Ishikawa (cell line): ENCODE measurements around the gene WFDC1.

ENCODE experiments used
- CEBPB ChIP-seq: IDR thresholded peaks from 2 replicates; pipeline ENCODE4 v1.6.1; 2012
- CREB1 ChIP-seq: IDR thresholded peaks from 2 replicates; pipeline ENCODE4 v1.6.1; 2012; ENCODE audit warnings: low read depth
- EGR1 ChIP-seq: IDR thresholded peaks from 2 replicates; pipeline ENCODE4 v1.6.1; 2012
- EP300 ChIP-seq: IDR thresholded peaks from 2 replicates; pipeline ENCODE4 v1.6.1; 2012; ENCODE audit warnings: borderline replicate concordance
- FOXM1 ChIP-seq: IDR thresholded peaks from 2 replicates; pipeline ENCODE4 v1.6.1; 2012; ENCODE audit warnings: low read depth, borderline replicate concordance
- NFIC ChIP-seq: IDR thresholded peaks from 2 replicates; pipeline ENCODE4 v1.6.1; 2012
- RAD21 ChIP-seq: IDR thresholded peaks from 2 replicates; pipeline ENCODE4 v1.6.1; 2012; ENCODE audit warnings: low read depth
- TAF1 ChIP-seq: IDR thresholded peaks from 2 replicates; pipeline ENCODE4 v1.6.1; 2012; ENCODE audit warnings: low read depth, mild to moderate bottlenecking
- TCF12 ChIP-seq: IDR thresholded peaks from 2 replicates; pipeline ENCODE4 v1.6.1; 2012; ENCODE audit warnings: low read depth
- TEAD4 ChIP-seq: IDR thresholded peaks from 2 replicates; pipeline ENCODE4 v1.6.1; 2012
- YY1 ChIP-seq: IDR thresholded peaks from 2 replicates; pipeline ENCODE4 v1.6.1; 2012; ENCODE audit warnings: low read depth
- ZBTB7A ChIP-seq: IDR thresholded peaks from 2 replicates; pipeline ENCODE4 v1.6.1; 2012; ENCODE audit warnings: low read depth
- TF ChIP-seq, protein P1 (sequence below): IDR thresholded peaks from 2 replicates; pipeline ENCODE4 v1.6.1; 2012; ENCODE audit warnings: low read depth, mild to moderate bottlenecking
- TF ChIP-seq, protein P2 (sequence below): IDR thresholded peaks from 2 replicates; pipeline ENCODE4 v1.6.1; 2012
- TF ChIP-seq, protein P3 (sequence below): IDR thresholded peaks from 2 replicates; pipeline ENCODE4 v1.6.1; 2012

Gene WFDC1

DNA sequence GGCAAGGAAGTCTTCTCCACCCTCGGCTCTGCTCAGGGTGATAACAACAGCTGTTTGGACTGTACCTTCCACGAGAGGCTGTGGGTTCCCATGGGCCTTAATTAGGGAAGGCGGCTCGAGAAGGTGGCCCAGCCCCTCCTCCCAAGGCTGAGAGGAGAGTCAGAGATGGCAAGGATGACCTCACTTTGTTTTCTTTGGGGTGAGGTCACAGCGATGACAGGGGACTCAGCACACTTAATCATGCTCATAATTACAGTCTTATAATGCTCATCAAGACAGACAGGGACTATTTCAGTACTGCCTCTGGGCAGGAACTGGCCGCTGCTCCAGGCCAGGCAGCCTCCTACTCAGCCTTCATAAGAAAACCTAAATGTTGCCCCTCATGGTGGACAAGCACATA lies 19.7 kb downstream of the WFDC1 start:
- TF ChIP-seq ZBTB7A (no peak), EP300 (no peak), CEBPB (no peak), TAF1 (no peak), TEAD4 (no peak), FOXM1 (no peak), YY1 (no peak), EGR1 (no peak), CREB1 (no peak)
- TF ChIP-seq, protein P1, sequence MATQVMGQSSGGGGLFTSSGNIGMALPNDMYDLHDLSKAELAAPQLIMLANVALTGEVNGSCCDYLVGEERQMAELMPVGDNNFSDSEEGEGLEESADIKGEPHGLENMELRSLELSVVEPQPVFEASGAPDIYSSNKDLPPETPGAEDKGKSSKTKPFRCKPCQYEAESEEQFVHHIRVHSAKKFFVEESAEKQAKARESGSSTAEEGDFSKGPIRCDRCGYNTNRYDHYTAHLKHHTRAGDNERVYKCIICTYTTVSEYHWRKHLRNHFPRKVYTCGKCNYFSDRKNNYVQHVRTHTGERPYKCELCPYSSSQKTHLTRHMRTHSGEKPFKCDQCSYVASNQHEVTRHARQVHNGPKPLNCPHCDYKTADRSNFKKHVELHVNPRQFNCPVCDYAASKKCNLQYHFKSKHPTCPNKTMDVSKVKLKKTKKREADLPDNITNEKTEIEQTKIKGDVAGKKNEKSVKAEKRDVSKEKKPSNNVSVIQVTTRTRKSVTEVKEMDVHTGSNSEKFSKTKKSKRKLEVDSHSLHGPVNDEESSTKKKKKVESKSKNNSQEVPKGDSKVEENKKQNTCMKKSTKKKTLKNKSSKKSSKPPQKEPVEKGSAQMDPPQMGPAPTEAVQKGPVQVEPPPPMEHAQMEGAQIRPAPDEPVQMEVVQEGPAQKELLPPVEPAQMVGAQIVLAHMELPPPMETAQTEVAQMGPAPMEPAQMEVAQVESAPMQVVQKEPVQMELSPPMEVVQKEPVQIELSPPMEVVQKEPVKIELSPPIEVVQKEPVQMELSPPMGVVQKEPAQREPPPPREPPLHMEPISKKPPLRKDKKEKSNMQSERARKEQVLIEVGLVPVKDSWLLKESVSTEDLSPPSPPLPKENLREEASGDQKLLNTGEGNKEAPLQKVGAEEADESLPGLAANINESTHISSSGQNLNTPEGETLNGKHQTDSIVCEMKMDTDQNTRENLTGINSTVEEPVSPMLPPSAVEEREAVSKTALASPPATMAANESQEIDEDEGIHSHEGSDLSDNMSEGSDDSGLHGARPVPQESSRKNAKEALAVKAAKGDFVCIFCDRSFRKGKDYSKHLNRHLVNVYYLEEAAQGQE: no peak
- TF ChIP-seq, protein P2, sequence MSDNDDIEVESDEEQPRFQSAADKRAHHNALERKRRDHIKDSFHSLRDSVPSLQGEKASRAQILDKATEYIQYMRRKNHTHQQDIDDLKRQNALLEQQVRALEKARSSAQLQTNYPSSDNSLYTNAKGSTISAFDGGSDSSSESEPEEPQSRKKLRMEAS: no peak
- TF ChIP-seq, protein P3, sequence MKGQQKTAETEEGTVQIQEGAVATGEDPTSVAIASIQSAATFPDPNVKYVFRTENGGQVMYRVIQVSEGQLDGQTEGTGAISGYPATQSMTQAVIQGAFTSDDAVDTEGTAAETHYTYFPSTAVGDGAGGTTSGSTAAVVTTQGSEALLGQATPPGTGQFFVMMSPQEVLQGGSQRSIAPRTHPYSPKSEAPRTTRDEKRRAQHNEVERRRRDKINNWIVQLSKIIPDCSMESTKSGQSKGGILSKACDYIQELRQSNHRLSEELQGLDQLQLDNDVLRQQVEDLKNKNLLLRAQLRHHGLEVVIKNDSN: no peak

DNA sequence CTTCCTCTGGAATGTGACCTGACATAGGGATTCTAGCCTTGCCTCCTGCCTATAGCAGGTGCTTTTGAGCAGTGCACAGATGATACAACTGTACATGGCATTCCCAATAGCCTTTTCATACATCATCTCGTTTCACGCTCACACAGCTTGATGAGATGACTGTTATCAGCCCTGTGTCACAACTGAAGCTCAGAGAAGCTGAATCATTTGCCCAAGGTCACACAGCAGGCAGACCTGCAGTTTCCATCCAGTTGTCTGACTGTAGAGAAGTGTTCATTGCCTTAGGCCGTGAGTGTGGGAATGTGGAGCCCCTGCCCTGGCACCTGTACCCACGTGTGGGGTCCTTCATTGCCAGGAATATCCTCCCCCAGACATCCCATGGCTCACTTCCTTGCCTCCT lies 20.1 kb downstream of the WFDC1 start:
- TF ChIP-seq ZBTB7A (no peak), TCF12 (no peak), EP300 (no peak), CEBPB (no peak), EGR1 (no peak), TAF1 (no peak), TEAD4 (no peak), YY1 (no peak), CREB1 (no peak)
- TF ChIP-seq, protein P1: no peak
- TF ChIP-seq, protein P3: no peak
- TF ChIP-seq, protein P2: no peak

GRCh38 chr16:84315422-84315821 lies 20.7 kb downstream of the WFDC1 start:
- no peak for TF ChIP-seq FOXM1
- TF ChIP-seq, protein P1: no peak
- TF ChIP-seq CEBPB: no peak
- TF ChIP-seq YY1: no peak
- no peak for TF ChIP-seq RAD21
- TF ChIP-seq, protein P3: no peak
- no peak for TF ChIP-seq CREB1
- TF ChIP-seq NFIC: no peak
- no peak for TF ChIP-seq EP300
- TF ChIP-seq, protein P2: no peak
- no peak for TF ChIP-seq TCF12
- TF ChIP-seq ZBTB7A: no peak
